Mesenchymal stem cell (in vitro differentiated cells and primary cell): Measurements from ENCODE around the gene RET.
A peak's percentile ranks its signal among the peaks of the same experiment; 100 is the strongest.

Experiments
- DNase-seq: peaks from one replicate; pipeline ENCODE4 v3.0.0-alpha.2; 2013
- H2AFZ ChIP-seq: one replicate; pipeline ENCODE4 v1.6.1; 2013; ENCODE audit warnings: low read depth, mild to moderate bottlenecking, control low read depth, inconsistent platforms, low read length, moderate library complexity
- H2AK5ac ChIP-seq: 2 replicates; pipeline ENCODE4 v1.6.1; 2013; ENCODE audit warnings: low read length, moderate library complexity, mild to moderate bottlenecking, inconsistent platforms; ENCODE audit not compliant: severe bottlenecking
- H2BK120ac ChIP-seq: one replicate; pipeline ENCODE4 v1.6.1; 2013; ENCODE audit warnings: low read depth, mild to moderate bottlenecking, inconsistent platforms, low read length, moderate library complexity
- H2BK12ac ChIP-seq, 2 experiments: one replicate each; pipeline ENCODE4 v1.6.1; 2013; ENCODE audit warnings: inconsistent platforms in 2 of 2, low read length in 2 of 2, mild to moderate bottlenecking in 2 of 2, moderate library complexity in 2 of 2, control low read depth in 1 of 2
- H2BK15ac ChIP-seq: one replicate; pipeline ENCODE4 v1.6.1; 2013; ENCODE audit warnings: mild to moderate bottlenecking, low read depth, inconsistent platforms; ENCODE audit not compliant: poor library complexity, severe bottlenecking
- H2BK5ac ChIP-seq: 2 replicates; pipeline ENCODE4 v1.6.1; 2013; ENCODE audit warnings: low read depth, mild to moderate bottlenecking, low read length, control low read depth, inconsistent platforms; ENCODE audit not compliant: poor library complexity, severe bottlenecking
- H3K14ac ChIP-seq, 2 experiments: one replicate each; pipeline ENCODE4 v1.6.1; 2013; ENCODE audit warnings: inconsistent platforms in 2 of 2, low read length in 2 of 2, control low read depth in 1 of 2, mild to moderate bottlenecking in 1 of 2, moderate library complexity in 1 of 2
- H3K18ac ChIP-seq, 2 experiments: one replicate each; pipeline ENCODE4 v1.6.1; 2013; ENCODE audit warnings: inconsistent platforms in 2 of 2, low read length in 2 of 2, control low read depth in 1 of 2, low read depth in 1 of 2, mild to moderate bottlenecking in 1 of 2
- H3K23ac ChIP-seq, 2 experiments: one replicate each; pipeline ENCODE4 v1.6.1; 2013; ENCODE audit warnings: inconsistent platforms in 2 of 2, low read length in 2 of 2, mild to moderate bottlenecking in 2 of 2, moderate library complexity in 2 of 2, control low read depth in 1 of 2
- H3K27ac ChIP-seq: 2 replicates; pipeline ENCODE4 v1.5.1; 2013; ENCODE audit warnings: mild to moderate bottlenecking, moderate library complexity, low read length, control low read depth, inconsistent platforms; ENCODE audit not compliant: poor library complexity, severe bottlenecking
- H3K27me3 ChIP-seq, 2 experiments: 2 replicates each; pipeline versions ENCODE4 v1.6.1 to v1.7.0; 2013; ENCODE audit warnings: low read length in 2 of 2, mild to moderate bottlenecking in 2 of 2, moderate library complexity in 2 of 2, control low read depth in 1 of 2, inconsistent platforms in 1 of 2; ENCODE audit not compliant: control insufficient read depth in 1 of 2, insufficient read depth in 1 of 2
- H3K36me3 ChIP-seq, 2 experiments: 2 replicates each; pipeline versions ENCODE4 v1.6.1 to v1.7.0; 2013; ENCODE audit warnings: low read length in 2 of 2, control low read depth in 1 of 2, inconsistent platforms in 1 of 2, low read depth in 1 of 2, mild to moderate bottlenecking in 1 of 2; ENCODE audit not compliant: insufficient read depth in 2 of 2, control insufficient read depth in 1 of 2
- H3K4ac ChIP-seq, 2 experiments: one replicate each; pipeline ENCODE4 v1.6.1; 2013; ENCODE audit warnings: inconsistent platforms in 2 of 2, low read length in 2 of 2, mild to moderate bottlenecking in 2 of 2, moderate library complexity in 2 of 2, control low read depth in 1 of 2, low read depth in 1 of 2
- H3K4me1 ChIP-seq: 2 replicates; pipeline ENCODE4 v1.6.1; 2013; ENCODE audit warnings: low read depth, low read length, control low read depth; ENCODE audit not compliant: control insufficient read depth, insufficient read depth
- H3K4me2 ChIP-seq: 2 replicates; pipeline ENCODE4 v1.6.1; 2013; ENCODE audit warnings: low read length, mild to moderate bottlenecking, inconsistent platforms; ENCODE audit not compliant: poor library complexity, severe bottlenecking
- H3K4me3 ChIP-seq, 2 experiments: 2 replicates each; pipeline versions ENCODE4 v1.5.1 to v1.7.0; 2013; ENCODE audit warnings: low read length in 2 of 2, mild to moderate bottlenecking in 2 of 2, control low read depth in 1 of 2, low read depth in 1 of 2; ENCODE audit not compliant: insufficient read depth in 1 of 2
- H3K79me1 ChIP-seq: replicated peaks from 2 replicates; pipeline ENCODE4 v1.6.1; 2013; ENCODE audit warnings: mild to moderate bottlenecking, control low read depth, low read length, inconsistent platforms; ENCODE audit not compliant: poor library complexity, severe bottlenecking
- H3K9ac ChIP-seq: 2 replicates; pipeline ENCODE4 v1.7.0; 2013; ENCODE audit warnings: mild to moderate bottlenecking, low read length, moderate library complexity
- H3K9me3 ChIP-seq: 2 replicates; pipeline ENCODE4 v1.7.0; 2013; ENCODE audit warnings: mild to moderate bottlenecking, low read length; ENCODE audit not compliant: control insufficient read depth
- H4K8ac ChIP-seq: one replicate; pipeline ENCODE4 v1.6.1; 2013; ENCODE audit warnings: inconsistent platforms, mild to moderate bottlenecking, low read length, moderate library complexity
- H4K91ac ChIP-seq: one replicate; pipeline ENCODE4 v1.6.1; 2013; ENCODE audit warnings: mild to moderate bottlenecking, low read length, inconsistent platforms
- WGBS: methylation state at CpG from one replicate; pipeline ENCODE4 v1.1.7; 2013; ENCODE audit warnings: mixed read lengths; 5-methylcytosine and 5-hydroxymethylcytosine counted together

The RET gene

DNA sequence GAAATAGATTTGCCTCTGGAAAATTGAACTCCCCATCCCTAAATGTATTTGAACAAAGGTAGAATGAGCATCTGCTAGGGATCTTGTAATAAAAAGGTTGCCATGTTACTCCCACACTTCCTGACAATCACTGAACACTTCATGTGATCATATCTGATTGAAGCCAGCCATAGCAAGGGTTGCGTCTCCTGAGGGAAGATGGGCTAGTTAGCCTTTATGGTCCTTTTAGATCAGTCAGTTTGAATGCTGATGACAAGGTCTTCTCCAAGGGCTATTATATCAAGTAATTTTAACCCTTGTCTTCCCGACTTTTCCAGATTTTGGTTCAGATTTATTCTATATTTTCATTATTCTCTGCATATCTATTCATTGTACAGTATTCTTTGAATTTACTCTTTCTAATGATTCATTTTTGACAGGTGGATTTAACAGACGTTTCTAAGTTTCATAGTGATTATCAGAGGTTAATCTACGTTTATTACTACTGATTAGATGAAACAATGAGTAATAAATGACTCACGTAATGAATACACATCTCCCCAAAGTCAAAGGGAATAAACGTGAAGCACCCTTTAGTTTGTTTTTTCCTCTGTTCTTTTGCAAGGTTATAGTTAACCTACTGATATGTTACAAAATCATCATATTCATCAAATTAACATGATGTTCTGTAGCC, 89.5 kb downstream of the RET start:
- Histone ChIP-seq H2AK5ac (no peak overlapping the region), H3K4me3 (no peak overlapping the region), H2BK120ac (no peak overlapping the region), H2AFZ (no peak overlapping the region), H3K4ac (no peak overlapping the region), H3K36me3 (peaks cover 6 to 78% of the 10 kb centered on the region in 2 experiments), H3K18ac (no peak overlapping the region), H3K14ac (no peak overlapping the region), H3K23ac (no peak overlapping the region), H2BK15ac (no peak overlapping the region), H3K4me2 (no peak overlapping the region), H3K9me3 (no peaks in the 10 kb centered on the region), H3K79me1 (peaks cover 35% of the 10 kb centered on the region), H4K91ac (no peak overlapping the region), H2BK5ac (no peak overlapping the region), H3K4me1 (no peaks in the 10 kb centered on the region), H3K27ac (no peak overlapping the region), H3K27me3 (no peaks in the 10 kb centered on the region), H4K8ac (no peak overlapping the region), H2BK12ac (no peak overlapping the region), H3K9ac (no peak overlapping the region)
- no peak for DNase-seq
- WGBS: no CpG with 5 or more reads among the region's 6 CpGs

DNA sequence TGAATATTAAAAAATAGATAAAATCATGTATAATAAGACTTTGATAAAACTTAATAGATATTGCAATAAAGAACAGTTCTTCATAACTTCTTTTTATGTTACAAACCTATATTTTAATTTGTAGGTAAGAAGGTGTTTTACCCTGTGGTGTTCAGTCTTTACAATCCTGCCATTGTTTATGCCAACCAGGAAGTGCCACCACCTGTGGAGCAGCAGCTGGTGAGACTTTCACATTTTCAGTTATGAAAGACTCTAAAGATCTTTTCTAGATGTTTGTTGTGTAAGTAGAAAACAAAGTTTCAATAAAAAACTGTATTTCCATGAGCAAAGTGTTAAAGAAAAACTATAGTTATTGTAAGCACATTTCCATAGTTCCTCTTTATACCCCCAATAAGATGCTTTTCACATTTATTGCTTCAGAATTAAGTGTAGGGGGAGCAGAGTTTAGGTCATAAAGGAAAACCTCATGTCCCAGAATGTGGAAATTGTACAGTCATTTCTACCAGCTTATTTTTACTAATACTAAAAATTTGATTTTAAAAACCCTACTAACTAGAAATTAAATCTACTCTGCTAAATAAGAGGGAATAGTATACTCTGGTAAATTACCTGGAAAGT, 90.1 kb downstream of the RET start:
- no peak overlapping the region for H3K4ac ChIP-seq
- no peak overlapping the region for H3K23ac ChIP-seq

DNA sequence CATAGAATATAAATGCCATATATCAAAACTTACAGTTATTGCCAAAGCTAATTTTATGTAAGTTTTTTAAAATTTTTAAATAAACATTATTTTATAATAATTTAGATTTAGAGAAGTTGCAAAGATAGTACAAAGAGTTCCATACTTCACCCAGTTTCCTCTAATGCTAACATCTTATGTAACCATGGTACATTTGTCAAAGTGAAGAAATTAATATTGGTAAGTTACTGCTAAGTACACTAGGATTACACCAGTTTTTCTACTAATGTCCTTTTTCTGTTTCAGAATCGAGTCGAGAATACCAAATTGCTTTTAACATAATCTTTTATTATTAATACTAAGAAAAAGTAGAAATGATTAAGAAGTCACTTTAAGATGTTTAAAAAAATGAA, 90.6 kb downstream of the RET start:
- Histone ChIP-seq H2BK120ac (no peak overlapping the region), H4K8ac (no peak overlapping the region), H3K23ac (no peak overlapping the region), H2AFZ (no peak overlapping the region), H3K4me1 (no peaks in the 10 kb centered on the region), H3K4me2 (no peak overlapping the region), H2BK15ac (no peak overlapping the region), H3K4ac (no peak overlapping the region), H2AK5ac (no peak overlapping the region), H3K9ac (no peak overlapping the region), H3K9me3 (no peaks in the 10 kb centered on the region), H3K4me3 (no peak overlapping the region), H2BK5ac (no peak overlapping the region), H3K27me3 (no peaks in the 10 kb centered on the region), H2BK12ac (no peak overlapping the region), H3K14ac (no peak overlapping the region), H3K36me3 (peaks cover 5 to 78% of the 10 kb centered on the region in 2 experiments), H3K18ac (no peak overlapping the region), H3K27ac (no peak overlapping the region), H3K79me1 (peaks cover 30% of the 10 kb centered on the region), H4K91ac (no peak overlapping the region)
- no peak for DNase-seq
- WGBS: no CpG with 5 or more reads among the region's 2 CpGs

More for the DNA sequence above, 90.1 kb downstream of the RET start:
- peaks cover 33% of the 10 kb centered on the region for H3K79me1 ChIP-seq
- H4K8ac ChIP-seq: no peak overlapping the region
- no peak for DNase-seq
- H3K9ac ChIP-seq: no peak overlapping the region
- H3K27ac ChIP-seq: no peak overlapping the region
- no peaks in the 10 kb centered on the region for H3K9me3 ChIP-seq
- no peaks in the 10 kb centered on the region for H3K27me3 ChIP-seq
- H2BK15ac ChIP-seq: no peak overlapping the region
- H2AFZ ChIP-seq: no peak overlapping the region
- H3K14ac ChIP-seq: no peak overlapping the region
- H2AK5ac ChIP-seq: no peak overlapping the region
- H3K4me3 ChIP-seq: no peak overlapping the region
- H3K4me2 ChIP-seq: no peak overlapping the region
- H2BK120ac ChIP-seq: no peak overlapping the region
- peaks cover 6 to 78% of the 10 kb centered on the region in 2 experiments for H3K36me3 ChIP-seq
- no peaks in the 10 kb centered on the region for H3K4me1 ChIP-seq
- H2BK12ac ChIP-seq: no peak overlapping the region
- no peak overlapping the region for H2BK5ac ChIP-seq
- no peak overlapping the region for H3K18ac ChIP-seq
- H4K91ac ChIP-seq: no peak overlapping the region

DNA sequence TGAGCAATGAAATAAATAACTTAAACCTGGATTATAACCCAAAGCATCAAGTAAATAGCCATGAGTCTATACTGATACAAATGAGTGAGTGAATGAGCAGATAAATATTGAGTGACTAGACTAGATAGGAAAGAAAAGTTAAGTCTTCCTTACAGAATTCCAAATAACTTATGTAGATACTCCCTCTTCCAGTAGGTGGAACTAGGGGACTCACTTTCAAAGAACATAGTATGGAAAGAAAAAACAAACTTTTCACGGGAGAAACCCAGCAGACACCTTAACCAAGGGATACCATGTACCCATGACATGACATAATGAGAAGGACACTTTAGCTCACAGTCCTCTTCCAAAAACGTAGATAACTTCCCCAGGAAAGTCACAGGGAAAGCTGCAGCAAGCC, 93.6 kb downstream of the RET start:
- 69% methylated on average over 2 of the region's 2 CpGs for whole genome bisulfite sequencing
- no peaks in the 10 kb centered on the region for H3K4me1 ChIP-seq
- no peak overlapping the region for H4K91ac ChIP-seq
- H3K27ac ChIP-seq: no peak overlapping the region
- H3K9me3 ChIP-seq: no peaks in the 10 kb centered on the region
- H2BK5ac ChIP-seq: no peak overlapping the region
- H3K36me3 ChIP-seq: peaks cover 8 to 86% of the 10 kb centered on the region in 2 experiments
- H3K14ac ChIP-seq: no peak overlapping the region
- H3K23ac ChIP-seq: no peak overlapping the region
- H2BK12ac ChIP-seq: no peak overlapping the region
- H3K4ac ChIP-seq: no peak overlapping the region
- peak; percentile 24 for DNase-seq
- no peak overlapping the region for H2BK15ac ChIP-seq
- no peak overlapping the region for H3K4me2 ChIP-seq
- no peak overlapping the region for H3K9ac ChIP-seq
- H3K4me3 ChIP-seq: no peak overlapping the region
- no peak overlapping the region for H2AFZ ChIP-seq
- no peaks in the 10 kb centered on the region for H3K27me3 ChIP-seq
- no peak overlapping the region for H4K8ac ChIP-seq
- peaks cover 32% of the 10 kb centered on the region for H3K79me1 ChIP-seq
- H2BK120ac ChIP-seq: no peak overlapping the region
- no peak overlapping the region for H2AK5ac ChIP-seq
- no peak overlapping the region for H3K18ac ChIP-seq
